ENCODE measurements around the gene TRIP11.
A peak's percentile ranks its signal among the peaks of the same experiment; 100 is the strongest.

The TRIP11 gene

GRCh38 chr14:92009604-92010003, 30.3 kb downstream of the TRIP11 start:
- no peak for DNase-seq

GRCh38 chr14:92005019-92005418, 34.8 kb downstream of the TRIP11 start:
- no peak for DNase-seq

- DNase-seq, result no peak
Observed at GRCh38 chr14:92004062-92004461, 35.8 kb downstream of the TRIP11 start.

GRCh38 chr14:91998667-91999570, 40.9 kb downstream of the TRIP11 start:
- no peak for DNase-seq

- no peak for DNase-seq
Observed at GRCh38 chr14:91997492-91997891, 42.4 kb downstream of the TRIP11 start.

GRCh38 chr14:91996948-91997371, 42.9 kb downstream of the TRIP11 start:
- peak; percentile 1 for DNase-seq

GRCh38 chr14:91987192-91987591, 52.7 kb downstream of the TRIP11 start:
- DNase-seq, result no peak

- DNase-seq, result no peak
Observed at GRCh38 chr14:91985521-91986255, 54.2 kb downstream of the TRIP11 start.

GRCh38 chr14:91985008-91985407, 54.9 kb downstream of the TRIP11 start:
- no peak for DNase-seq

- DNase-seq, result no peak
Observed at GRCh38 chr14:91983588-91983987, 56.3 kb downstream of the TRIP11 start.

- no peak for DNase-seq
Observed at GRCh38 chr14:91980157-91980556, 59.7 kb downstream of the TRIP11 start.

- no peak for DNase-seq
Observed at GRCh38 chr14:91977884-91978283, 62.0 kb downstream of the TRIP11 start.

- no peak for DNase-seq
Observed at GRCh38 chr14:91975763-91976162, 64.1 kb downstream of the TRIP11 start.

GRCh38 chr14:91971188-91971778, 68.6 kb downstream of the TRIP11 start:
- DNase-seq, result no peak

- no peak for DNase-seq
Observed at GRCh38 chr14:91968280-91968679, 71.6 kb downstream of the TRIP11 start.

GRCh38 chr14:91964724-91965123, 75.1 kb downstream of the TRIP11 start:
- DNase-seq, result no peak

- DNase-seq, result no peak
Observed at GRCh38 chr14:91964011-91964410, 75.8 kb downstream of the TRIP11 start.

- no peak for DNase-seq
Observed at GRCh38 chr14:91963465-91963864, 76.4 kb downstream of the TRIP11 start.

- no peak for DNase-seq
Observed at GRCh38 chr14:91961297-91962220, 78.3 kb downstream of the TRIP11 start.

- DNase-seq, result no peak
Observed at GRCh38 chr14:91957876-91958313, 82.0 kb downstream of the TRIP11 start.

- no peak for DNase-seq
Observed at GRCh38 chr14:91956616-91957015, 83.2 kb downstream of the TRIP11 start.

- no peak for DNase-seq
Observed at GRCh38 chr14:91955168-91955567, 84.7 kb downstream of the TRIP11 start.

All from NCI-H2029 (cell line).